HAP-1 (cell line): ENCODE measurements around the gene RNF4.

ENCODE experiments used
- DNase-seq, 2 experiments: peaks; one replicate each; pipeline ENCODE4 v3.0.0-alpha.2; 2016 to 2020; ENCODE audit warnings: low spot score in 2 of 2
- H3K27me3 ChIP-seq: fragments of 250-450 bp; sonication (Bioruptor Pico); 2 replicates; pipeline ENCODE4 v1.5.1; 2020; ENCODE audit warnings: low read depth, mild to moderate bottlenecking, moderate library complexity
- H3K36me3 ChIP-seq: fragments of 250-450 bp; sonication (Bioruptor Pico); replicated peaks from 2 replicates; pipeline ENCODE4 v1.5.1; 2020; ENCODE audit warnings: mild to moderate bottlenecking
- H3K4me1 ChIP-seq: fragments of 250-450 bp; sonication (Bioruptor Pico); 2 replicates; pipeline ENCODE4 v1.5.1; 2020; ENCODE audit warnings: mild to moderate bottlenecking
- H3K4me3 ChIP-seq: fragments of 250-450 bp; sonication (Bioruptor Pico); 2 replicates; pipeline ENCODE4 v1.5.1; 2020; ENCODE audit warnings: mild to moderate bottlenecking, moderate library complexity
- H3K9me3 ChIP-seq: fragments of 250-450 bp; sonication (Bioruptor Pico); 2 replicates; pipeline ENCODE4 v1.5.1; 2020; ENCODE audit warnings: mild to moderate bottlenecking, moderate library complexity
- in situ Hi-C: fragments of 300-500 bp; cut with MboI; formaldehyde crosslinking; loops from 3 replicates; pipeline ENCODE4 v1.14.3; 2020; ENCODE audit warnings: low sequenced_read_pairs, inconsistent platforms, mixed read lengths

RNF4 gene

DNA sequence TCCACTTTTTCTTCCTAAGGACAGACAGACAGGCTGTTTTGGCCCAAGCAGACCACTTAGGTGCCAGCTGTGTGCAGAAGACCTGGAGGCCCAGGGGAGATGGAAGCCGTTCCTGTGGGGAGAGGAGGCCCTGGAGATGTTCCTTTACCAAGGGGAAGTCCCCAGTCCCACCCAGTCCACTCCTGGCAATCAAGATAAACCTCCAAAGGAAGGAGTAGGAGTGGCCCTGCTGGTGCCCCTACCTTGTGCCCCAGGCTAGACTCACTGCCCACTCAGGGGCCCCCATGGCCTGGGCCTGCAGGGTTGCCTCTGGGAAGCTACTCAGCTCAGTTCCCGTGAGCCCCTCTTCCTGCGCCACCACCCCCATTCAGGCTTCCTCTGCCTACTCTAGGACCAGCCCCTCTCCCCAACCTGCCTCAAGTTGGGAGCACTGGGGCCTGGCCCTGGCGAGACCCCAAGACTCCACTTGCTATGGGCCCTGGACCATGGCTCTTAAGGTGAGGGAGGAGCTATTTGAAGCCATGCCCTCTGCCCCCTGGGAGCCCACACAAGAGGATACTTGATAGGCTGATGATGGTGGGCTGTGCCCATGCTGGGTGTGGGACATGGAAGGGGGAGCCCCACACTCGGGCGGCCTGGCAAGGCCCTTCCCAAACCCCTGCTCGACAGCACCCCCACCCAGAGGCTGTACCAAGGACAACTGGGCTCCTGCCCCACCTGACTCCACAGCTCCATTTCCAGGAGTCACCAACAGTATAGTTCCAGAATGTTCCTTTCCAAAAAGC lies 24.8 kb upstream of the RNF4 start:
- Histone ChIP-seq H3K9me3 (no peaks in the 10 kb centered on the region), H3K36me3 (no peaks in the 10 kb centered on the region), H3K4me3 (no peak overlapping the region), H3K4me1 (no peaks in the 10 kb centered on the region), H3K27me3 (no peaks in the 10 kb centered on the region)
- no peak for DNase-seq
- in situ Hi-C loops, result loop anchor here (10.0 kb wide), 1 partner anchor 219 kb away; no protein-coding TSS in a partner anchor

DNA sequence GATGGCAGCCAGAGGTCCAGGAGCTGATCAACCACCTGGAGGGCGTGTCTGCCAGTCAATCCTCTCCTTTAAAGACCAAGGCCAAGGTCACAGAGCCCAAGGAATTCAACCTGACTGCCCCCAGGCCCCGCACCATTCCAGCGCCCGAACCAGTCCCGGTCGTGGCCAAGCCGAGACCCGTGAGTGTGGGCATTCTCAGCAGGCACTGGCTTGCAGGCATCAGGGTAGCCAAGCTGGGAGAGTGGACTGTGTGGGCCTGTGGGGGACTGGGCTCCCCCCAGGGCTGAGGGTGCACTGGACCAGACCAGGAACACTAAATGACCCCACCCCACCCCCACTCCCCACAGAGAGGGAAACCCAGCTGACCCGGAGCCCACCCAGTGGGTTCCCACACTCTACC lies 23.8 kb upstream of the RNF4 start:
- no peaks in the 10 kb centered on the region for H3K4me1 ChIP-seq
- H3K4me3 ChIP-seq, result no peak overlapping the region
- H3K9me3 ChIP-seq, result no peaks in the 10 kb centered on the region
- DNase-seq, result no peak
- H3K27me3 ChIP-seq, result no peaks in the 10 kb centered on the region
- in situ Hi-C loops, result loop anchor here (10.0 kb wide), 1 partner anchor 220 kb away; no protein-coding TSS in a partner anchor
- no peaks in the 10 kb centered on the region for H3K36me3 ChIP-seq

DNA sequence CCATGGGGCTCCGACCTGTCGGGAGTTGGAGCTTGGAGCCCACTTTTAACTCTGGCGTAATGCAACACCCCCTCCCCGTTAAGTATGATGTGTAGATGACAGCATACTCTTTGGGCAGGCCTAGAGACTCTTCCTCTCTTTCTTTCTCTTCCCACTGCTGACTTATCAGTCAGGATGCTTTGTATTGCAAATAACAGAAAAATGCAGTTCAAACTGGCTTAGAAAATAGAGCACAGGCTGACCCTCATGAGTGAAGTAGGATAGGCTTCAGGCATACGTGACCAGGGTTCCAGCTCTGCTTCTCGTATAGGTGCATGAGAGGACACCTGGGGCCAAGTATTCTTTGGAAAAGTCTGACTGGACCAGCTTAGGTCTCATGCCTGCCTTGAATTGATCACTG lies 23.3 kb upstream of the RNF4 start:
- Histone ChIP-seq H3K4me3 (no peak overlapping the region), H3K27me3 (no peaks in the 10 kb centered on the region), H3K9me3 (no peaks in the 10 kb centered on the region), H3K36me3 (no peaks in the 10 kb centered on the region), H3K4me1 (no peaks in the 10 kb centered on the region)
- DNase-seq, result no peak
- in situ Hi-C loops, result loop anchor here (10.0 kb wide), 1 partner anchor 221 kb away; no protein-coding TSS in a partner anchor

DNA sequence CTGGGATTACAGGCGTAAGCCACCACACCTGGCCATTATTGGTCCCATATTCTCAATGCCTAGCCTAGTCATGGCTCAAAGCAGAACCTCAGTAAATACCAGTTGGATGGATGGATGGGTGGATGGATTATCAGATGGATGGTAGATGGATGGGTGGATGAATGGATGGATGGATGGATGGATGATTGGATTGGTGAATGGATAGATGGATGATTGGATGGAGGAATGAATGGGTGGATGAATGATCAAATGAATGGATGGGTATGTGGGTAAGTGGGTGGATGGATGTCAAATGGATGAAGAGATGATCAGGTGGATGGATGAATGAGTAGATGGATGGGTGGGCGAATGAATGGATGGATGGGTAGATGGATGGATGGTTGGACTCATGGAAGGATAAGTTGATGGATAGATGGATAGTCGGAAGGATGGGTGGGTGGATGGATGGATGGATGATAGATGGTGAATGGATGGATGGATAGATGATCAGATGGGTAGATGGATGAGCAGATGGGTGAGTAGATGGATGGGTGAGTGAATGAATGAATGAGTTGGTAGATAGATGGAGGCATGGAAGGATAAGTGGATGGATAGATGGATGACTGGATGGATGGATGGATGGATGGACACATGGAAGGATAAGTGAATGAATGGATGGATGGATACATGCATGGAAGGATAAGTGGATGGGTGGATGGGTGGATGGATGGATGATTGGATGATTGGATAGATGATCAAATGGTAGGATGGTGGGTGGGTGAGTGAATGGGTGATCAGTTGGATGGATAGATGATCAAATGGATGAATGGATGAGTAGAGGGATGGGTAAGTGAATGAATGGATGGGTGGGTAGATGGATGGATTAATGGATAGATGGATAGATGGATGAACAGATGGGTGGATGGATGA lies 22.0 kb upstream of the RNF4 start:
- DNase-seq, result no peak
- Histone ChIP-seq H3K9me3 (no peaks in the 10 kb centered on the region), H3K4me1 (no peaks in the 10 kb centered on the region), H3K27me3 (no peaks in the 10 kb centered on the region), H3K36me3 (no peaks in the 10 kb centered on the region), H3K4me3 (no peak overlapping the region)
- in situ Hi-C loops, result loop anchor here (10.0 kb wide), 1 partner anchor 222 kb away; no protein-coding TSS in a partner anchor

DNA sequence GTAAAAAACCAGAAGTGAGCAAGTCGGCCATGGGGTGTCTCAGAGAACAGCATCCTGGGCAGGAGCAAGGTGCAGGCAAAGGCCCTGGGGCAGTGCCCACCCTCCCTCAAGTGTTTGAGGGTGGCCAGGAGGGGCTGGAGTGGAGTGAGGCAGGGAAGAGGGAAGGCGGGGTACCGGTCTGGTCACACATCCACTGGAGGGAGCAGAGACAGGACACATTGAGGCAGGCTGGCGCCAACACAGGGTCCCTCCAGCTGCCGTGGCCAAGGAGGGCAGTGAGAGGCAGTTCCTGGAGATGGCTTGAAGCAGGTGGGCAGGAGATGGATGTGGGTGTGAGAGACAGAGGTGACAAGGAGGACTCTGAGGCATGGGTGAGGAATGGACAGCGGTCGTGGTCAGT lies 20.3 kb upstream of the RNF4 start:
- Histone ChIP-seq H3K36me3 (no peaks in the 10 kb centered on the region), H3K27me3 (no peaks in the 10 kb centered on the region), H3K4me3 (no peak overlapping the region), H3K9me3 (no peaks in the 10 kb centered on the region), H3K4me1 (no peaks in the 10 kb centered on the region)
- DNase-seq, result no peak
- in situ Hi-C loops, result loop anchor here (10.0 kb wide), 1 partner anchor 224 kb away; no protein-coding TSS in a partner anchor

DNA sequence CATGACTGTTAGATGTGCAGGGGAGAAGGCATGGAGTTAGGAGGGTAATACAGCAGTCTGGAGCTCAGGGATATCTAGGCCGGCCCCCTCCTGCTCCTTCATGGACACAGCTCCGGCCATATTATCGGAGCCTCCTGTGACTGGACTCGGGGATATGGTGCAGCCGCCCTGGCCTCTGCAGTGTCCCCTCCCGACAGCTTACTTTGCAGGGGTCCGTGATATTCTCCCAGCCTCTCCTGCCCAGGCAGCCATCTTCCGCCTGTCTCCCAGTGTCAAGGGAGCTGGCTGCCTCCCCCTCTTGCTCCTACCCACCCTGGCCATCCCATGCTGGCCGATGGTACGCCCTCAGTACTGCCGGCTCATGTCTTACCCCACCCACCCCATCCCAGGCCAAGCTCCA lies 19.9 kb upstream of the RNF4 start:
- Histone ChIP-seq H3K4me3 (no peak overlapping the region), H3K9me3 (no peaks in the 10 kb centered on the region), H3K27me3 (no peaks in the 10 kb centered on the region), H3K36me3 (no peaks in the 10 kb centered on the region), H3K4me1 (no peaks in the 10 kb centered on the region)
- in situ Hi-C loops, result loop anchor here (10.0 kb wide), 1 partner anchor 224 kb away; no protein-coding TSS in a partner anchor
- DNase-seq, result no peak

DNA sequence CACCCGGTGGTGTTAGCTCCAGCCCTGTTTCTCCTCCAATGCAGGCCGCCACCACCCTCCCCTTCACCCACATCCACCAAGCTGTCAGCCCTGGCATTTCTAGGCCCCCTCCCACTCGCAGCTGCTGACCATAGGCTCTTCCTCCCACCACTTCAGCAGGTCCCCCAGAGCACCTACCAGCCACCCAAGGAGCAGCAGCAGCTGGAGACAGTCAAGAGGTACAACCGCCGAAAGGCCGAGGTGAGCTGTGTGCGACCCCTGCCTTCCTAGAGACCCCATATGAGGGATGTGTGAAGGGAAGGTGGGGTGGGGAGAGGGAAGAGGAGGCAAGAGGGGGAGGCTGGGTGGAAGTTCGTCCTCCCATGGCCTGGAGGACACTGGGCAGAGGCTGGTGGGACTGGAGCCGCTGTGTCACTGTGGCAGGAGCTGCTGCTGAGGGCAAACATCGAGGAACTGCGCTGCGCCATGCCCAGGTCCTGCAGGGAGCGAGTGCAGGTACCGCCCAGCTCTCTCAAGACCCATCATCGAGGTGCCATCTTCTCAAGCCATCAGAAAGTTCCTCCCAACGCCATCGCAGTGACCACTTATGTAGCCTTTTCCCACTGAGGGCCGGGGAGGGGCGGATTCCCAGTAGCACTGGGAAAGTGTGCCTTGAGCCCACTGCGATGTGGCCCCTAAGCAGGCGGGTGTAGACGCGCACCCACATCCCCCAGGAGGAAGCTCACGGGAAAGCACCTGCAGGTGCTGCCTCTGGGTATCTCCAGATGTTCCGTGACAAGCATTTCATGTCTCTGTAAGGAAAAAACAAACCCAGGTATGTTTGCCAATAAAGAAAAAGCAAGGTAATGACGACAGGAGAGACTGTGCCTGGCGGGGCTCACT lies 19.2 kb upstream of the RNF4 start:
- no peaks in the 10 kb centered on the region for H3K4me1 ChIP-seq
- H3K36me3 ChIP-seq, result no peaks in the 10 kb centered on the region
- in situ Hi-C loops, result loop anchor here (10.0 kb wide), 1 partner anchor 225 kb away; no protein-coding TSS in a partner anchor
- no peak for DNase-seq
- no peaks in the 10 kb centered on the region for H3K9me3 ChIP-seq
- no peaks in the 10 kb centered on the region for H3K27me3 ChIP-seq
- H3K4me3 ChIP-seq, result no peak overlapping the region

DNA sequence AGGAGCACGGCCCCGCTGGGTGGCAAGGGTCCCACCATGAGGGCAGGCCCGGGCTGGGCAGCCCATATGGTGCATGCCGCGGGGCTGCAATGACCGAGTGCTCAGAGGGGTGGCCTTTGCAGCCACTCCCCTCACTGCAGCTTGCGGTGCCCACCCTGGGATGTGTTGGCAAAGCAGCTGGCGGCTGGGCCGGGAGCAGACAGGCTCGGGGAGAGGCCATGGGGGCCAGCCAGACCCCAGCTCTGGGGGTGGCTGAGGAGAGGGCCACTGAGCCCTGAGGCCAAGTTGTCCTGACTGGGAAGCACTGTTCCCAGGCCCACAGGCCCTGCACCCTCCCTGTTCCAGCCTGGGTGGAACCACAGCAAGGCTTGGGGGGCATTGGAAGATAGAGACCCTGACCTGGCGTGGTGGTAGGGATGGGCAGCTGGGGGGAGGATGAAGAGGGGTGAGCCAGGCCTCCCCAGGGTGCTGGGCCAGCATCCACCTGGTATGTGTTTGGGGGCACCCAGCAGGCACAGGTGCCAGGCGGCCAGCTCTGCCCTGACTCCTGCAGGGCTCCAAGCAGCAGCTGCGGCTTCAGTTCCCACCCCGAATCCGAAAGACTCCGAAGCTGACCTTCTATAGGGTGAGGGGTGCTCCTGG lies 18.4 kb upstream of the RNF4 start:
- no peaks in the 10 kb centered on the region; the same call in 1 of the 2 replicates for H3K9me3 ChIP-seq
- H3K27me3 ChIP-seq, result no peaks in the 10 kb centered on the region
- no peaks in the 10 kb centered on the region for H3K4me1 ChIP-seq
- in situ Hi-C loops, result no loop called here
- no peak for DNase-seq
- H3K36me3 ChIP-seq, result no peaks in the 10 kb centered on the region
- no peak overlapping the region for H3K4me3 ChIP-seq

DNA sequence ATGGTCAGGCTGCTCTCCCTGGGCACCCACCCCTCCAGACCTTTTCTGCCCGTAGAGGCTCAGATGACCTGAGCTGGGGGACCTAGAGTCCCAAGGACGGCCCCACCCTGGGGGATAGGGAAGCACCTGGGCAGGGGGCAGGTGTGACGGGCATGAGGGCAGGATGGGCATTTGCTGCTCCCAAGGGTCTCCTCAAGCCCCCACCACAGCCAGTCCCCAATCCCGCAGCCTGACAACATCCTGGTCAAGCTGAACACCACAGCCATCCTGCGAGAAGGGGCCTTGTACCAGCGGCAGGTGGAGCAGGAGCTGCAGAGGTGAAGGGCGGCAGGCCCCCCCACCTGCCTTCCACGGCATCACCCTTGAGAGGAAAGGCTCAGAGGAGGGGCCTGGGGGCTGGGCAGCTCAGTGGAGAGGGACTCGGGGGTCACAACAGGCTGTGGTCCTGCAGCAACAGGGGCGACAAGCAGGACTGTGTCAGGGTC lies 17.8 kb upstream of the RNF4 start:
- H3K27me3 ChIP-seq, result no peaks in the 10 kb centered on the region
- H3K4me1 ChIP-seq, result no peaks in the 10 kb centered on the region
- in situ Hi-C loops, result no loop called here
- H3K9me3 ChIP-seq, result no peaks in the 10 kb centered on the region; the same call in 1 of the 2 replicates
- DNase-seq, result no peak
- no peak overlapping the region for H3K4me3 ChIP-seq
- H3K36me3 ChIP-seq, result no peaks in the 10 kb centered on the region

DNA sequence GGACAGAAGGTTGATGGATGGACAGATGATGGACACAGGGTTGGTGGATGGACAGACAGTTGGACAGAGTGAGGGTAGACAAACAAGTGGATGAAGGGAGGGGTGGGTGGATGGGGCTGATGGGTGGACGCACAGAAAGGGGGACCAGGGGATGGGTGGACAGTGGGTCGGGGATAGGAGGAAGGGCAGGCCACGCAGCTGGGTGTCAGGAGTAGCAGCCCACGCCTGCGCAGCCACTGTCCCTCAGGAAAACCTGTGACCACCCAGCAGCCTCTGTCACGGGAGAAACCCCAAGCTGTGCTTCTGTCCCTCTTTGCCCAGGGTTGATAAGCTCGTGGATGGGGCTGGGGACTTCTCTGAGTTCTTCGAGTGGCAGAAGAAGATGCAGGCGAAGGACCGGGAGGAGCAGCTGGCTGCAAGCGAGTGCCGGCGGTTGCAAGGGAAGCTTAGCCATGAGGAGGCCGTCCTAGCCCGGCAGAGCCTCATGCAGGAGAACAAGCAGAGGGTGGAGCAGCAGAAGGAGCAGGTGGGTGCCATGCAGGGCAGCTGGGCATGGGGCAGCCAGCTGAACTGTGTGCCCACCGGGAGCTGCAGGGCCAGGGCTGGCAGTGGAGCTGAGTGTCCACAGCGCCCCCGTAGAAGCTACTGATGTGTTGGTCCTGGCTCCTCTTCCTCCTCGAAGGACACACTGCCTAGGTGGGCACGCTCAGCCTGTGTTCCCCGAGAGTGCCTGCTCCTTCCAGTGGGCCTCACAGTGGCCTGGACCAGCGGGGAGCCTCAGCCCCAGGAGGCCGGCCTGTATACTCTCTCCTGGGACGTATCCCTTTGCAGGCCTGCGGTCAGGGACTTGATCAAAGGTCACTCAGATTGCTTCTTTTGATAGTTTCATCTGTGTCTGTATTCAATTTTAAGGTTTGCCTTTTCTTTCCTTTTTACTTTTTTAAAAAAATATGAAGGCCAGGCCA lies 16.8 kb upstream of the RNF4 start:
- in situ Hi-C loops, result no loop called here

DNA sequence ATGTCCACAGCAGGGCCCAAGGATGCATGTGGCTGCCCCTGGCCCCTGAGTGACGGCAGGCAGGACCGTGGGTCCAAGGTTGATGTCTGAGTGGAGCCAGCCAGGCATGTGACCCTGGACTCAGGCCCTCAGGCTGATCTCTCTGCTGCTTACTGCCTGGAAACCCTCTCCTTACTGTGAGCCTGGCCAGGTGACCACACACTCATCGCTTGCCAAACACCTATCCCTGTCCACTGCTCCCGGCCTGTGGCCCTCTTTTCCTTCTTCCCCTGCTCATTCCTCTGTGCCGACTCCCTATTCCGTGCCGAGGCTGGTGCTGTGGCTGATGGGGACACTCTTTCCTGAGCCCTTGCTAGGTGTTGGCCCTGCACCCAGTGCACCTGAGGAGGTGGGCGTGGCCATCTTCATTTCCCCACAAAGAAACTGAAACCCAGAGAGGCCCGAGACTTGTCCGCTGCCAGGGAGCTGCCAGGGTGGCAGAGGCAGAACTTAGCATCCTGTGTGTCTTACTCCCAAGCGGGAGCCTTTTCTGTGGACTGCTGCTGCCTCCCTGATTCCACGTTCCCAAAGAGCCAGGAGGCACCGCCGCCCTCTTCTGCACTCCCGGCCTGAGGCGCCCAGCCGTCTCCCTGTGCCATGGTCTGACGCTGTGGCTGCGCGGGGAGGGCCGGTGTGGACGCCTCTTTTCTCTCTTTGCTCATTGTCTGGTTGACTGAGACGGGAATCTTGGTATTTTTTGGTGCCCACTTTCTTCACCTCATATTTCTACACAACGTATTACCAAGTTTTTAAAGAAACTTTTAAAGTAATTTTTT lies 11.2 kb upstream of the RNF4 start:
- H3K36me3 ChIP-seq, result no peaks in the 10 kb centered on the region
- no peak for DNase-seq
- in situ Hi-C loops, result no loop called here
- no peak overlapping the region for H3K4me3 ChIP-seq
- H3K4me1 ChIP-seq, result peaks cover 8% of the 10 kb centered on the region
- no peaks in the 10 kb centered on the region for H3K27me3 ChIP-seq
- H3K9me3 ChIP-seq, result no peaks in the 10 kb centered on the region; the same call in 1 of the 2 replicates

More for the DNA sequence above, 16.8 kb upstream of the RNF4 start:
- Histone ChIP-seq H3K4me1 (no peaks in the 10 kb centered on the region), H3K36me3 (no peaks in the 10 kb centered on the region), H3K9me3 (no peaks in the 10 kb centered on the region; the same call in 1 of the 2 replicates), H3K27me3 (no peaks in the 10 kb centered on the region), H3K4me3 (no peak overlapping the region)
- DNase-seq, result no peak
